IPS DF 6.9 (cell line): Measurements from ENCODE around the gene DEFB113.
A peak's percentile ranks its signal among the peaks of the same experiment; 100 is the strongest.

ENCODE experiments used
- DNase-seq: peaks from one replicate; pipeline ENCODE4 v3.0.0-alpha.2; 2013; ENCODE audit warnings: low read depth, low spot score
- H3K27ac ChIP-seq: one replicate; pipeline ENCODE4 v1.5.1; 2013; ENCODE audit warnings: low read length, control low read depth
- H3K27me3 ChIP-seq: 2 replicates; pipeline ENCODE4 v1.6.1; 2013; ENCODE audit warnings: mild to moderate bottlenecking, low read length; ENCODE audit not compliant: control insufficient read depth, insufficient read depth
- H3K36me3 ChIP-seq: 2 replicates; pipeline ENCODE4 v1.6.1; 2013; ENCODE audit warnings: low read length; ENCODE audit not compliant: control insufficient read depth, insufficient read depth
- H3K4me1 ChIP-seq: 2 replicates; pipeline ENCODE4 v1.6.1; 2013; ENCODE audit warnings: low read length; ENCODE audit not compliant: control insufficient read depth, insufficient read depth
- H3K4me3 ChIP-seq: 2 replicates; pipeline ENCODE4 v1.5.1; 2013; ENCODE audit warnings: mild to moderate bottlenecking, low read length
- H3K9me3 ChIP-seq: 2 replicates; pipeline ENCODE4 v1.6.1; 2013; ENCODE audit warnings: low read length, inconsistent platforms; ENCODE audit not compliant: control insufficient read depth, insufficient read depth
- WGBS: extraction: QIAGEN DNeasy Blood & Tissue Kit; methylation state at CpG from one replicate; pipeline ENCODE4 v1.1.7; 2013; ENCODE audit warnings: mixed read lengths, missing lambda C conversion rate; ENCODE audit not compliant: insufficient read length, insufficient coverage; 5-methylcytosine and 5-hydroxymethylcytosine counted together

The DEFB113 gene

DNA sequence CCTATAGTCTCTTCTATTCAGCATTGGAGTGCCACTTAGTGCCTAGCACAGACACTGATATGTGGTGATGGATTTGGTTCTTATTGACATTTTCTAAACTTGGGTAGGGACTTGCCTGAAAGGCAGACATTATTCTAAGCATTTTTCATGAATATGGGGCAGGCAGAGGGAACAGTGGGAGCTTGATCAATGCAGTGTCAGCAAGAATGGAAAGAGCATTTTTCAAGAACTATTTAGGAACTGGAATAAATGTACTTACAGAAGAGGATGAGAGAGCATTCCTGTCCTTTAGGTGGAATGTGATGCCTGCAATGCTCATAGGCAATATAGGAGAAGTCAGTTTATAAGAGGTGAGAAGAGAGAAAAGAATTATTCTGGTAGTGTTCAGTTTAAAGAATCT, 31.6 kb downstream of the DEFB113 start:
- Histone ChIP-seq H3K4me1 (no peaks in the 10 kb centered on the region), H3K27ac (no peak overlapping the region), H3K27me3 (no peaks in the 10 kb centered on the region), H3K9me3 (no peaks in the 10 kb centered on the region), H3K4me3 (no peak overlapping the region), H3K36me3 (no peaks in the 10 kb centered on the region)
- DNase-seq, result no peak

DNA sequence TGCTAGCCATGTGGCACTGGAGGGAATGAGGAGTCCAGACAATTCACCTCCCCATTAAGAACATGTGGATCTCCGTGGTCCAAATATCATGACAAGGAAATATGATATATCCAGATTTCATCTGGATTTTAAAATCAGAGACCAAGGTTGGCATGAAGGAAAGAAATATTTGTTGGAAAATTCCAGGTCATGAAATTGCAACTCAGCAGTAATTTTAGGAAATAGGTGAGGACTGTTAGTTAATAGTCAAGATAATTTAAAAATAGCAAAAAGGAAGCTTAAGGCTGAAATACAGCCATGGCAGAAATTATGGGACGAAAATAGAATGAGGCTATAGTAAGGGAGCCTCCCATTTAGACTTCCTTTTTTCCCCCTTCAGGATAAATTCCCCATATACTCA, 32.4 kb downstream of the DEFB113 start:
- H3K4me1 ChIP-seq, result no peaks in the 10 kb centered on the region
- no peaks in the 10 kb centered on the region for H3K36me3 ChIP-seq
- H3K27me3 ChIP-seq, result no peaks in the 10 kb centered on the region
- H3K27ac ChIP-seq, result no peak overlapping the region
- H3K4me3 ChIP-seq, result no peak overlapping the region
- WGBS, result no CpG with 5 or more reads among the region's 2 CpGs
- no peak for DNase-seq
- no peaks in the 10 kb centered on the region for H3K9me3 ChIP-seq

DNA sequence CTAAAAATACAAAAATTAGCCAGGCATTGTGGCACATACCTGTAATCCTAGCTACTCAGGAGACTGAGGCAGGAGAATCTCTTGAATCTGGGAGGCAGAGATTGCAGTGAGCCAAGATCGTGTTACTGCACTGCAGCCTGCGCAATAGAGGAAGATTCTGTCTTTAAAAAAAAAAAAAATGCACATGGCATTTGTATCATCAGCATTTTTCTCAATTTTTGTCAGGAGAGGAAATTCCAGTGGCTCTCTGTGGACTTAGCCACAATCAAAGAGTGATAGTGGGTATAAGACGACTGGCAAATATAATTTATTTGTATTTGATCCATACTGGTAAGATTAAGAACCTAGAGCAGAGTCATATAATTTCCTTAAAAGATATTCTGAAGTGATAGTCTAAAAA, 34.0 kb downstream of the DEFB113 start:
- Histone ChIP-seq H3K27ac (no peak overlapping the region), H3K4me1 (no peaks in the 10 kb centered on the region), H3K9me3 (no peaks in the 10 kb centered on the region), H3K4me3 (no peak overlapping the region), H3K36me3 (no peaks in the 10 kb centered on the region), H3K27me3 (no peaks in the 10 kb centered on the region)
- no CpG with 5 or more reads among the region's 3 CpGs for WGBS
- no peak for DNase-seq

DNA sequence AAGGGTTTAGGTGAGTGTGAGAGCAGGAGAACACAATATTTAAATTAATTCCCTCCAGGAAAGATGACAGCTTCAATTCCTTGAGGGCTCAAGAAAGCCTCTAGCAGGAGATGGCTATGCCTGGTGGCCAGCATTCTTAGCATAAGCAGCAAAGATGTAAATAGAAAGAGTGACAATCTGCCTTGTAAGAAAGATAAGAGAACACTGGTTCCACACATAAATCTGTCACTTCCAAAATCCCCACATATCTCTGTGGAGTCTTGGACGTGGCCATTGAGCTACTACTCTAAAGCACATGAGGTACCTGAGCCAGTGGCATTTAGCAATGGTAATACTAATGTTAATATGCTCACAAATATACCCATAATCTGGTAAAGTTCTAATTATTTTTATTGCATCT, 34.7 kb downstream of the DEFB113 start:
- Histone ChIP-seq H3K9me3 (no peaks in the 10 kb centered on the region), H3K4me3 (no peak overlapping the region), H3K36me3 (no peaks in the 10 kb centered on the region), H3K27ac (no peak overlapping the region), H3K4me1 (no peaks in the 10 kb centered on the region), H3K27me3 (no peaks in the 10 kb centered on the region)
- WGBS, result no CpG with 5 or more reads among the region's 1 CpG
- DNase-seq, result no peak

DNA sequence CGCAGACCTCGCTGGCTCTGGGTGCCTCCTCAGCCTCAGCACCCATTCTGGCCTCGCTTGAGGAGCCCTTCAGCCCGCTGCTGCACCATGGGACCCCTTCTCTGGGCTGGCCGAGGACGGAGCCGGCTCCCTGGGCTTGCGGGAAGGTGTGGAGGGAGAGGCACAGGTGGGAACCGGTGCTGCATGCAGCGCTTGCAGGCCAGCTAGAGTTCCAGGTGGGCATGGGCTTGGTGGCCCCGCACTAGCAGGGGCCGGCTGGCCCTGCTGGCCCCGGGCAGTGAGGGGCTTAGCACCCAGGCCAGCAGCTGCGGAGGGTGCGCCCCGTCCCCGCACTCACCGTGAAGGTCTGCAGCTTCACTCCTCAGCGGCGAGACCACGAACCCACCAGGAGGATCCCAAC, 35.9 kb downstream of the DEFB113 start:
- WGBS, result no CpG with 5 or more reads among the region's 21 CpGs
- no peak overlapping the region for H3K27ac ChIP-seq
- H3K9me3 ChIP-seq, result no peaks in the 10 kb centered on the region
- H3K4me3 ChIP-seq, result no peak overlapping the region
- H3K27me3 ChIP-seq, result no peaks in the 10 kb centered on the region
- no peaks in the 10 kb centered on the region for H3K4me1 ChIP-seq
- no peak for DNase-seq
- H3K36me3 ChIP-seq, result no peaks in the 10 kb centered on the region

- Histone ChIP-seq H3K27me3 (no peaks in the 10 kb centered on the region), H3K4me1 (no peaks in the 10 kb centered on the region), H3K9me3 (no peaks in the 10 kb centered on the region), H3K36me3 (no peaks in the 10 kb centered on the region), H3K27ac (no peak overlapping the region), H3K4me3 (no peak overlapping the region)
- DNase-seq, result no peak
These were observed 40.1 kb downstream of the DEFB113 start for GRCh38 chr6:49929340-49929739.

DNA sequence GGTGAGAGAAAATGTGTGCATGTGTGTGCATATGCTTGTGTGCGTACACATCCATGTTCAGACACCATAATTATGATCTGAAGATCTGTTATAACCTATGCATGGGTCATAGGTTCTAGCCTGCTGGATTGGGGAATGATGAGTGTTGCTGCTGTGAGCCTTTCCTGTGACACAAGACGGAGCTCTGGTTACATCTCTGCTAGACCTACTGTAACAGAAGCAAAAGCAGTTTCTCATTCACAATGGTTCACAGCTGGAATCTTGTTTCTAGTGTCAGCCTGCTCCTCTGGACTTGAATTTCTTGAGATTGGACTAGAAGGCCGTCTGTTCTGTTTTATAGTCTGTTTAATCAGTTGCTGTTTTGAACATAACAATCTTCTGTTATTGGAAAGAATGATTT, 45.6 kb downstream of the DEFB113 start:
- Histone ChIP-seq H3K27me3 (no peaks in the 10 kb centered on the region), H3K27ac (no peak overlapping the region), H3K9me3 (no peaks in the 10 kb centered on the region), H3K4me1 (no peaks in the 10 kb centered on the region), H3K4me3 (no peak overlapping the region), H3K36me3 (no peaks in the 10 kb centered on the region)
- peak; percentile 52 for DNase-seq
- no CpG with 5 or more reads among the region's 3 CpGs for WGBS

DNA sequence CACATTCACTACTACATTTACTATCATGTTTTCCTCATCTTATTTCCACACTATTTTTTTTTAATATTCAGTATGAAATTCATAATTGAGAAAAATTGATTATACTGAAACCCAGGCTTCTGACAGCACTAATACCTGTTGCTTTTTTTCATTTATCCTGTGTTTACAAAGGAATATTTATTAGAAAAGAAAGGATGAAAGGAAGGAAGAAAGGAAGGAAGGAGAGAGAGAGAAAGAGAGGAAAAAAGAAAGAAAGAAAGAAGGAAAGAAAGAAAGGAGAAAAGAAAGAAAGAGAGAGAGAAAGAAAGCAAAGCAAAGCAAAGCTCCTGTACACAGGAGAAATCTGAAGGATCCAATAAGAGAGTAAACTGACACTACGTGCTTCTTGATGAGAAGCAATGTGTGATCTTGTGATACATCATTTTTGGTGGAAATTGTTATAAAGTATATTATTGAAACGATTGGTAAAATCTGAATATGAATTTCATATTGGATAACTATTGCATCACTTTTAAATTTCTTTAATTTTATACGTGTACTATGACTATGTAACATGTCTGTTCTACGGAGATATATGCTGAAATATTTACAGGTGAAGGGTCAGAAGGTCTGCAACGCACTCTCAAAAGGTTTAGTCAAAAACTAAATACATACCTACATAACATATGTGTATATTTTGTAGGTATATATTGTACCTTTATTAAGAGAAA, 49.3 kb downstream of the DEFB113 start:
- 100% methylated on average over 1 of the region's 5 CpGs for WGBS
- Histone ChIP-seq H3K4me3 (no peak overlapping the region), H3K9me3 (no peaks in the 10 kb centered on the region), H3K27ac (no peak overlapping the region), H3K4me1 (no peaks in the 10 kb centered on the region), H3K27me3 (no peaks in the 10 kb centered on the region), H3K36me3 (no peaks in the 10 kb centered on the region)
- no peak for DNase-seq

- Histone ChIP-seq H3K4me1 (no peaks in the 10 kb centered on the region; the same call in 1 of the 2 replicates), H3K27me3 (no peaks in the 10 kb centered on the region), H3K36me3 (no peaks in the 10 kb centered on the region), H3K4me3 (no peak overlapping the region), H3K9me3 (no peaks in the 10 kb centered on the region), H3K27ac (no peak overlapping the region)
- no CpG with 5 or more reads among the region's 4 CpGs for WGBS
- DNase-seq, result no peak
These were observed 50.2 kb downstream of the DEFB113 start for GRCh38 chr6:49919261-49919660.

DNA sequence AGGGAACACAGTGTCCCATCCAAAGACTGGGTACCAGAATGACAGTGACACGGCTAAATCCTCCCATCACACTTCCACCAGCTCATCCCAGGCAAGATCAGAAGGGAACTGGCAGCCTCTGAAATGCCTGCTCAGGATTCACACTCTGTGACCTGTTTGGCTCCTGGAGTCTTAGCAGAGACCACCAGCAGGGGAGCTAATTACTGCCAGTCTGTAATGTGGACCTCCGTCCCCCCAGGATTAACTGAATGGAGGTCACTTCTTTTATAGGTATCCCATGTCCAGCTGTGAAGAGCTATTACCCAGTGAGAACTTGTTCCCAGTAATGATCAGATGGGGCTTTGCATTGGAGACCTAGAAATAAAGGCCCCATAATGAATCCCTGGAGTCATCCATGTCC, 50.6 kb downstream of the DEFB113 start:
- no peaks in the 10 kb centered on the region for H3K27me3 ChIP-seq

More for the DNA sequence above, 50.6 kb downstream of the DEFB113 start:
- H3K36me3 ChIP-seq, result no peaks in the 10 kb centered on the region
- DNase-seq, result no peak
- H3K27ac ChIP-seq, result no peak overlapping the region
- H3K9me3 ChIP-seq, result no peaks in the 10 kb centered on the region
- no CpG with 5 or more reads among the region's 2 CpGs for WGBS
- no peak overlapping the region for H3K4me3 ChIP-seq
- H3K4me1 ChIP-seq, result no peaks in the 10 kb centered on the region; the same call in 1 of the 2 replicates
